ENCODE measurements around the gene RETREG2. TPM values are rescaled to one million over a fixed set of nuclear protein-coding genes. Genes with fewer than 3 reads are reported as not detected.

RETREG2 gene
- total RNA-seq, 4 donors from 2014 or later, result 82.3 to 122 (median 100) TPM

DNA sequence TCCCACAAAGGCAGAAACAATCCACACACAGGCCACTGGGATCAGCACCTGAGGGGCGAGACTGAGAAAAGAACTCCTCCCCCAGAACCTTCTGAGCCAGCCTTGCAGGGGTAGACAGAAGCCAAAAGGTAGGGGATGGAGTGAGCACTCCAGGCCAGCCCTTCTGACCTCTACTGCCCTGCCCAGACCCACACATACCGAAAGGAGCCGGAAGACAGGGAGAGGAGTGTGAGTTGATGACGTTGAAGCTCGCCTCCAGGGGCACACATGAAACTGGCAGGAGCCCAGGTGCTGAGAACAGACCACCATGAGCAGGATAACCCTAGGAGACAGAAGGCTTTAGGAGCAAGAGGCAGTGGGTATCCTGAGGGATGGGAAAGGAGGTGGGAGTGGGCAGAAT is 10.1 kb upstream of the RETREG2 start:
- no peak overlapping the region for H3K4me3 ChIP-seq (replicated peaks in 1 of 3)
- H3K9me3 ChIP-seq, result no peaks in the 10 kb centered on the region
- peaks cover 0 to 10% of the 10 kb centered on the region in 2 donors for H3K4me1 ChIP-seq
- no peak overlapping the region for H3K27ac ChIP-seq
- no peak for TF ChIP-seq POLR2A (IDR thresholded peaks at IDR 0.05)
- TF ChIP-seq, protein P1, sequence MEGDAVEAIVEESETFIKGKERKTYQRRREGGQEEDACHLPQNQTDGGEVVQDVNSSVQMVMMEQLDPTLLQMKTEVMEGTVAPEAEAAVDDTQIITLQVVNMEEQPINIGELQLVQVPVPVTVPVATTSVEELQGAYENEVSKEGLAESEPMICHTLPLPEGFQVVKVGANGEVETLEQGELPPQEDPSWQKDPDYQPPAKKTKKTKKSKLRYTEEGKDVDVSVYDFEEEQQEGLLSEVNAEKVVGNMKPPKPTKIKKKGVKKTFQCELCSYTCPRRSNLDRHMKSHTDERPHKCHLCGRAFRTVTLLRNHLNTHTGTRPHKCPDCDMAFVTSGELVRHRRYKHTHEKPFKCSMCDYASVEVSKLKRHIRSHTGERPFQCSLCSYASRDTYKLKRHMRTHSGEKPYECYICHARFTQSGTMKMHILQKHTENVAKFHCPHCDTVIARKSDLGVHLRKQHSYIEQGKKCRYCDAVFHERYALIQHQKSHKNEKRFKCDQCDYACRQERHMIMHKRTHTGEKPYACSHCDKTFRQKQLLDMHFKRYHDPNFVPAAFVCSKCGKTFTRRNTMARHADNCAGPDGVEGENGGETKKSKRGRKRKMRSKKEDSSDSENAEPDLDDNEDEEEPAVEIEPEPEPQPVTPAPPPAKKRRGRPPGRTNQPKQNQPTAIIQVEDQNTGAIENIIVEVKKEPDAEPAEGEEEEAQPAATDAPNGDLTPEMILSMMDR (IDR thresholded peaks at IDR 0.05), result no peak
- 70 to 71% methylated on average over 5 of the region's 5 CpGs for WGBS, 2 donors
- no peaks in the 10 kb centered on the region for H3K27me3 ChIP-seq
- peaks cover 9 to 11% of the 10 kb centered on the region in 2 donors for H3K36me3 ChIP-seq
- intact Hi-C loops (cut with DNase I), result loop anchor here (10.0 kb wide), 1 partner anchor 217 kb away; the partner anchor contains the start of gene DNPEP
- no peak for DNase-seq

- TF ChIP-seq, protein P1 (IDR thresholded peaks at IDR 0.05), result no peak
- TF ChIP-seq POLR2A (IDR thresholded peaks at IDR 0.05), result no peak
- Histone ChIP-seq H3K9me3 (no peaks in the 10 kb centered on the region), H3K27ac (no peak overlapping the region), H3K27me3 (no peaks in the 10 kb centered on the region), H3K36me3 (peaks cover 14 to 16% of the 10 kb centered on the region in 2 donors), H3K4me3 (replicated peaks in 1 of 3) (no peak overlapping the region), H3K4me1 (peaks cover 0 to 10% of the 10 kb centered on the region in 2 donors)
- DNase-seq, result no peak
- intact Hi-C loops (cut with DNase I), result loop anchor here (10.0 kb wide), 1 partner anchor 216 kb away; the partner anchor contains the start of gene DNPEP
- 60 to 80% methylated on average over 3 to 6 of the region's 6 CpGs for WGBS, 2 donors
Measured at GRCh38 chr2:219168526-219168925, 9.5 kb upstream of the RETREG2 start.

GRCh38 chr2:219168932-219169331 is 9.1 kb upstream of the RETREG2 start:
- DNase-seq, result no peak
- Histone ChIP-seq H3K9me3 (no peaks in the 10 kb centered on the region), H3K4me1 (peaks cover 0 to 10% of the 10 kb centered on the region in 2 donors), H3K4me3 (replicated peaks in 1 of 3) (no peak overlapping the region), H3K36me3 (peaks cover 18 to 20% of the 10 kb centered on the region in 2 donors), H3K27me3 (no peaks in the 10 kb centered on the region), H3K27ac (no peak overlapping the region)
- no peak for TF ChIP-seq POLR2A (IDR thresholded peaks at IDR 0.05)
- intact Hi-C loops (cut with DNase I), result loop anchor here (10.0 kb wide), 1 partner anchor 216 kb away; the partner anchor contains the start of gene DNPEP

- Histone ChIP-seq H3K9me3 (no peaks in the 10 kb centered on the region), H3K27me3 (no peaks in the 10 kb centered on the region), H3K4me1 (peaks cover 0 to 15% of the 10 kb centered on the region in 2 donors), H3K27ac (peak within 1 kb of the TSS in 1 of 3 donors; percentile 59), H3K4me3 (replicated peaks in 1 of 3) (no peak within 1 kb of the TSS), H3K36me3 (peaks cover 28 to 30% of the 10 kb centered on the region in 2 donors)
- intact Hi-C loops (cut with DNase I), result loop anchor here (10.0 kb wide), 1 partner anchor 215 kb away; the partner anchor contains the start of gene DNPEP
- no peak for TF ChIP-seq POLR2A (IDR thresholded peaks at IDR 0.05)
- TF ChIP-seq, protein P1 (IDR thresholded peaks at IDR 0.05), result no peak
- DNase-seq, result no peak
- 85 to 90% methylated on average over 10 of the region's 10 CpGs for WGBS, 2 donors
Measured at GRCh38 chr2:219169930-219170654, 8.0 kb upstream of the RETREG2 start, which contains the start of gene SLC23A3. Gene SLC23A3, minus strand, starts transcription at chr2:219170029. Its CDS starts 45 bp downstream, at chr2:219169984.

GRCh38 chr2:219171231-219171651 is 6.8 kb upstream of the RETREG2 start:
- H3K4me3 ChIP-seq (replicated peaks in 1 of 3), result no peak overlapping the region
- DNase-seq, result peak; percentile 43 to 52
- intact Hi-C loops (cut with DNase I), result no loop called here
- TF ChIP-seq, protein P1 (IDR thresholded peaks at IDR 0.05), result peak; percentile 52 to 66 (median 60)
- TF ChIP-seq POLR2A (IDR thresholded peaks at IDR 0.05), result no peak
- WGBS, 2 donors, result 39 to 49% methylated on average over 6 of the region's 6 CpGs
- peaks cover 30% of the 10 kb centered on the region in 2 donors for H3K36me3 ChIP-seq
- H3K27ac ChIP-seq, result peak overlapping the region; percentile 44 to 67 (median 59)
- peaks cover 9 to 22% of the 10 kb centered on the region in 2 donors for H3K4me1 ChIP-seq
- no peaks in the 10 kb centered on the region for H3K9me3 ChIP-seq
- no peaks in the 10 kb centered on the region for H3K27me3 ChIP-seq
